H9 (cell line): ENCODE results near the gene ARID1B. TPM values are rescaled to one million over a fixed set of nuclear protein-coding genes. Genes with fewer than 3 reads are reported as not detected.
A peak's percentile ranks its signal among the peaks of the same experiment; 100 is the strongest.

Experiments
- DNase-seq: peaks from one replicate; pipeline ENCODE4 v3.0.0-alpha.2; 2017
- H2AFZ ChIP-seq: one replicate; pipeline ENCODE4 v1.6.1; 2013; ENCODE audit warnings: mild to moderate bottlenecking, low read length, control low read depth, moderate library complexity
- H2AK5ac ChIP-seq: 2 replicates; pipeline ENCODE4 v1.6.1; 2013; ENCODE audit warnings: low read length, control low read depth, mixed read lengths; ENCODE audit not compliant: insufficient read length
- H2BK120ac ChIP-seq: one replicate; pipeline ENCODE4 v1.6.1; 2013; ENCODE audit warnings: low read depth, mild to moderate bottlenecking, low read length, control low read depth, inconsistent platforms; ENCODE audit not compliant: poor library complexity, severe bottlenecking
- H2BK12ac ChIP-seq: 2 replicates; pipeline ENCODE4 v1.6.1; 2013; ENCODE audit warnings: low read length, control low read depth, mixed read lengths, low read depth; ENCODE audit not compliant: insufficient read length
- H2BK15ac ChIP-seq: 2 replicates; pipeline ENCODE4 v1.6.1; 2013; ENCODE audit warnings: low read depth, low read length, control low read depth
- H2BK20ac ChIP-seq: one replicate; pipeline ENCODE4 v1.6.1; 2013; ENCODE audit warnings: low read depth, mild to moderate bottlenecking, low read length, control low read depth, inconsistent platforms; ENCODE audit not compliant: poor library complexity, severe bottlenecking
- H2BK5ac ChIP-seq: 2 replicates; pipeline ENCODE4 v1.6.1; 2013; ENCODE audit warnings: low read length, control low read depth, mixed read lengths; ENCODE audit not compliant: insufficient read length
- H3K14ac ChIP-seq: 2 replicates; pipeline ENCODE4 v1.6.1; 2013; ENCODE audit warnings: low read length, control low read depth; ENCODE audit not compliant: insufficient read depth
- H3K18ac ChIP-seq: 2 replicates; pipeline ENCODE4 v1.6.1; 2013; ENCODE audit warnings: low read depth, mild to moderate bottlenecking, mixed read lengths, low read length, control low read depth; ENCODE audit not compliant: insufficient read length
- H3K23ac ChIP-seq: 2 replicates; pipeline ENCODE4 v1.6.1; 2013; ENCODE audit warnings: low read length, control low read depth, mixed read lengths, low read depth; ENCODE audit not compliant: insufficient read length
- H3K23me2 ChIP-seq: 2 replicates; pipeline ENCODE4 v1.6.1; 2013; ENCODE audit warnings: low read depth, mild to moderate bottlenecking, mixed read lengths, low read length, control low read depth; ENCODE audit not compliant: insufficient read length, poor library complexity, severe bottlenecking
- H3K27ac ChIP-seq: 2 replicates; pipeline ENCODE4 v1.5.1; 2013; ENCODE audit warnings: low read length, control low read depth, mixed read lengths, low read depth; ENCODE audit not compliant: insufficient read length
- H3K27me3 ChIP-seq: 2 replicates; pipeline ENCODE4 v1.6.1; 2013; ENCODE audit warnings: low read length, control low read depth, inconsistent platforms; ENCODE audit not compliant: insufficient read depth
- H3K4ac ChIP-seq: 2 replicates; pipeline ENCODE4 v1.6.1; 2013; ENCODE audit warnings: low read depth, mild to moderate bottlenecking, control low read depth, inconsistent platforms, low read length, moderate library complexity
- H3K4me1 ChIP-seq: 2 replicates; pipeline ENCODE4 v1.6.1; 2013; ENCODE audit warnings: low read length, control low read depth, inconsistent platforms; ENCODE audit not compliant: insufficient read depth
- H3K4me2 ChIP-seq: 2 replicates; pipeline ENCODE4 v1.6.1; 2013; ENCODE audit warnings: low read length, control low read depth, mixed read lengths; ENCODE audit not compliant: insufficient read length, insufficient read depth
- H3K56ac ChIP-seq: 2 replicates; pipeline ENCODE4 v1.6.1; 2013; ENCODE audit warnings: low read depth, mild to moderate bottlenecking, mixed read lengths, low read length, control low read depth; ENCODE audit not compliant: insufficient read length
- H3K79me1 ChIP-seq: 2 replicates; pipeline ENCODE4 v1.6.1; 2013; ENCODE audit warnings: low read depth, mild to moderate bottlenecking, moderate library complexity, low read length, control low read depth, inconsistent platforms; ENCODE audit not compliant: insufficient read depth, poor library complexity, severe bottlenecking
- H3K79me2 ChIP-seq: 2 replicates; pipeline ENCODE4 v1.6.1; 2013; ENCODE audit warnings: low read length, control low read depth, inconsistent platforms; ENCODE audit not compliant: insufficient read depth
- H3K9ac ChIP-seq: 2 replicates; pipeline ENCODE4 v1.6.1; 2013; ENCODE audit warnings: low read length, control low read depth, mixed read lengths; ENCODE audit not compliant: insufficient read length; ENCODE audit errors: extremely low read depth
- H3K9me3 ChIP-seq: one replicate; pipeline ENCODE4 v1.6.1; 2013; ENCODE audit warnings: low read depth, low read length, inconsistent platforms; ENCODE audit not compliant: control insufficient read depth
- H3T11ph ChIP-seq: one replicate; pipeline ENCODE4 v1.6.1; 2013; ENCODE audit warnings: mild to moderate bottlenecking, low read length, control low read depth, inconsistent platforms
- H4K20me1 ChIP-seq: one replicate; pipeline ENCODE4 v1.6.1; 2013; ENCODE audit not compliant: control insufficient read depth, insufficient read length, insufficient read depth
- H4K5ac ChIP-seq: 2 replicates; pipeline ENCODE4 v1.6.1; 2013; ENCODE audit warnings: low read depth, mild to moderate bottlenecking, mixed read lengths, low read length, control low read depth; ENCODE audit not compliant: insufficient read length
- H4K8ac ChIP-seq: replicated peaks from 2 replicates; pipeline ENCODE4 v1.6.1; 2013; ENCODE audit warnings: low read length, control low read depth, mixed read lengths, low read depth; ENCODE audit not compliant: insufficient read length
- H4K91ac ChIP-seq: 2 replicates; pipeline ENCODE4 v1.6.1; 2013; ENCODE audit warnings: low read depth, mild to moderate bottlenecking, moderate library complexity, mixed read lengths, low read length, control low read depth; ENCODE audit not compliant: insufficient read length
- H3K27ac Mint-ChIP-seq, 3 experiments: 2 replicates in 2 of 3; 3 replicates in 1 of 3; pipeline ENCODE4 v1.8.0; 2020 to 2021; ENCODE audit warnings: mixed read lengths in 3 of 3, mild to moderate bottlenecking in 1 of 3, moderate library complexity in 1 of 3
- H3K27me3 Mint-ChIP-seq: 2 replicates; pipeline ENCODE4 v1.8.0; 2021; ENCODE audit warnings: low read depth, mild to moderate bottlenecking, moderate library complexity, mixed read lengths
- H3K36me3 Mint-ChIP-seq, 3 experiments: 2 replicates in 2 of 3; 3 replicates in 1 of 3; pipeline ENCODE4 v1.8.0; 2020 to 2021; ENCODE audit warnings: low read depth in 3 of 3, mixed read lengths in 3 of 3; ENCODE audit not compliant: insufficient read depth in 1 of 3
- H3K4me1 Mint-ChIP-seq, 2 experiments: 2 replicates each; pipeline ENCODE4 v1.8.0; 2020; ENCODE audit warnings: mixed read lengths in 2 of 2
- H3K4me3 Mint-ChIP-seq, 2 experiments: 2 replicates in 1 of 2; 3 replicates in 1 of 2; pipeline ENCODE4 v1.8.0; 2020 to 2021; ENCODE audit warnings: mild to moderate bottlenecking in 2 of 2, mixed read lengths in 2 of 2, moderate library complexity in 1 of 2
- H3K9me3 Mint-ChIP-seq, 2 experiments: 2 replicates in 1 of 2; 3 replicates in 1 of 2; pipeline ENCODE4 v1.8.0; 2020; ENCODE audit warnings: mild to moderate bottlenecking in 2 of 2, mixed read lengths in 2 of 2, moderate library complexity in 1 of 2
- CTCF ChIP-seq: fragments of 200-600 bp; sonication (generic); conservative IDR thresholded peaks from 3 replicates; pipeline ENCODE4 v1.8.0; 2021; ENCODE audit warnings: antibody characterized with exemption, mild to moderate bottlenecking
- WGBS: extraction: QIAGEN DNeasy Blood & Tissue Kit; methylation state at CpG from one replicate; pipeline ENCODE4 v1.1.7; 2013; ENCODE audit warnings: missing lambda C conversion rate, low lambda C conversion rate, mixed read lengths; ENCODE audit not compliant: insufficient read length; ENCODE audit errors: extremely low coverage; 5-methylcytosine and 5-hydroxymethylcytosine counted together
- total RNA-seq: library from RNA; stranded (reverse); gene quantifications from 2 replicates; pipeline ENCODE4 v1.2.1, GENCODE V29; 2021

The ARID1B gene
- total RNA-seq, 1 experiment from 2014 or later: 88.2 TPM

DNA sequence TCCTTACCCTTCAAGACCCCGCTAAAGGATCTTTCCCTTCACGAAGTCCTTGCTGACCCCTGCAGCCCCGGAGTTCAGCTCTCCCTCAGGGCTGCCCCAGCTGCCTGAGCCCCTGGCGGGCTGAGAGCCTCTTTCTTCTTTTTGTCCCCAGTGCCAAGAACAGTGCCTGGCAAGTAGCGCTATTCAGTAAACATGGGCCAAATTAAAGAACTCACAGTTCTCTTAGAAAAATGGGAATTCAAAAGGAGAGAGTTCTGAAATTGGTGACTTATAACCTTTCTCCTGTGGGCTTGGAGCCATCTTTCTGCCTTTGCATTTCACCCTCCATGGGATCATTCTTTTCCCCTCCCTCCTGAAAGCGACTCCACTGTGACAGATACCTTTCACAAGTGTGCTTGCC, 318.9 kb downstream of the ARID1B start:
- peaks cover 28 to 51% of the 10 kb centered on the region in 2 experiments for H3K4me1 Mint-ChIP-seq
- H3K9me3 ChIP-seq: no peaks in the 10 kb centered on the region
- H3K4me2 ChIP-seq: no peak overlapping the region
- no peak overlapping the region for H3K14ac ChIP-seq
- H3K36me3 Mint-ChIP-seq: peaks cover 3 to 7% (median 5%) of the 10 kb centered on the region in 3 experiments; a peak in 4 of 7 replicates
- no CpG with 5 or more reads among the region's 6 CpGs for WGBS
- H4K91ac ChIP-seq: no peak overlapping the region
- H3K23me2 ChIP-seq: no peaks in the 10 kb centered on the region
- H3K9me3 Mint-ChIP-seq: no peaks in the 10 kb centered on the region
- no peak overlapping the region for H3K23ac ChIP-seq
- H3K56ac ChIP-seq: no peak overlapping the region
- H4K8ac ChIP-seq: no peak overlapping the region
- no peaks in the 10 kb centered on the region for H3K79me1 ChIP-seq
- peak overlapping the region; percentile 26 to 87 (median 58); a peak in 4 of 7 replicates for H3K27ac Mint-ChIP-seq
- H3K4me3 Mint-ChIP-seq: peak overlapping the region in 1 of 2 experiments; percentile 1; a peak in 1 of 5 replicates
- H2BK15ac ChIP-seq: no peak overlapping the region
- H3K27me3 ChIP-seq: no peaks in the 10 kb centered on the region
- H3K4me1 ChIP-seq: peaks cover 2% of the 10 kb centered on the region
- no peak overlapping the region for H4K5ac ChIP-seq
- no peak for DNase-seq
- H3K9ac ChIP-seq: no peak overlapping the region
- H2BK12ac ChIP-seq: no peak overlapping the region
- H2AK5ac ChIP-seq: no peak overlapping the region
- no peak overlapping the region for H2BK20ac ChIP-seq
- no peak overlapping the region for H3K18ac ChIP-seq
- H3T11ph ChIP-seq: no peak overlapping the region
- no peak overlapping the region for H3K27ac ChIP-seq
- H3K4ac ChIP-seq: no peak overlapping the region
- no peaks in the 10 kb centered on the region; the same call in 1 of the 2 replicates for H3K79me2 ChIP-seq
- H4K20me1 ChIP-seq: no peaks in the 10 kb centered on the region
- TF ChIP-seq CTCF: no peak
- no peaks in the 10 kb centered on the region for H3K27me3 Mint-ChIP-seq
- no peak overlapping the region for H2BK5ac ChIP-seq
- no peak overlapping the region for H2BK120ac ChIP-seq
- no peak overlapping the region for H2AFZ ChIP-seq
